Fibroblast of skin of scalp (primary cell): ENCODE data around the gene SOHLH2.

Experiments used
- DNase-seq: peaks from one replicate; pipeline ENCODE4 v3.0.0-alpha.2; 2013

Gene SOHLH2

DNA sequence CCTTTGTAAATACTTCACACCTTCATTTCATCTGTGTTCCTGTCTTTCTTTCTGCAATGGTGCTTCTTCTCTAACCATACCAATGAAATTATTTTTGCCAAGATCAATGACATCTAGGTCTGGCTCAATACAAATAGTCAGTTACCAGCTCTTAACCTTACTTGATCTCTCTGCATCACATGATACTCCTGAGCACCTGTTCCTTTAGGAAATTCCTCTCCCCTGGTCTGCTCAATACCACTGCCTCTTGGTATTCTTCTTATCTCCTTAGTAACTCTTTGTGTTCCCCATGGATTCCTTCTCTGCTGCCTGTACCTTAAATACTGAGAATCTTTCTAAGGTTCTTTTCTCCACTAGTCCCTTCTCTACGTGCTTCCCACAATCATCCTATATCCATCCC lies 25.9 kb downstream of the SOHLH2 start:
- no peak for DNase-seq

DNA sequence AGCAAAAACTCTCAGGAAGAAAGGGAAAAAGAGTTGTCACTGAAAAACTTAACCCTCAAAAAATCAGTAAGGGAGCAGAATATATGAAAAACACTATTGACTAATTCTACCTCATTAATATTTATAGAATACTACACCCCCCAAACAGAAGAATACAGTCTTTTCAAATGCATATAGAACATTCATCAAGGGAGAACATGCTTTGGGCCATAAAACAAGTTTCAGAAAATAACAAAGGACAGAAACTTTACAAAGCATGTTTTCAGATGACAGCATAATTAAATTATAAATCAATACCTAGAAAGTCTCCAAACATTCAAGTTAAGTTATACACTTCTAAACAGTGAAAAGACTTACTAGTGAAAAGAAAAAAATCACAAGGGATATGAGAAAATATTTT lies 30.5 kb downstream of the SOHLH2 start:
- DNase-seq, result no peak

GRCh38 chr13:36175621-36176020 lies 38.7 kb downstream of the SOHLH2 start:
- DNase-seq, result no peak

- DNase-seq, result no peak
Measured at GRCh38 chr13:36174923-36175322, 39.4 kb downstream of the SOHLH2 start.

DNA sequence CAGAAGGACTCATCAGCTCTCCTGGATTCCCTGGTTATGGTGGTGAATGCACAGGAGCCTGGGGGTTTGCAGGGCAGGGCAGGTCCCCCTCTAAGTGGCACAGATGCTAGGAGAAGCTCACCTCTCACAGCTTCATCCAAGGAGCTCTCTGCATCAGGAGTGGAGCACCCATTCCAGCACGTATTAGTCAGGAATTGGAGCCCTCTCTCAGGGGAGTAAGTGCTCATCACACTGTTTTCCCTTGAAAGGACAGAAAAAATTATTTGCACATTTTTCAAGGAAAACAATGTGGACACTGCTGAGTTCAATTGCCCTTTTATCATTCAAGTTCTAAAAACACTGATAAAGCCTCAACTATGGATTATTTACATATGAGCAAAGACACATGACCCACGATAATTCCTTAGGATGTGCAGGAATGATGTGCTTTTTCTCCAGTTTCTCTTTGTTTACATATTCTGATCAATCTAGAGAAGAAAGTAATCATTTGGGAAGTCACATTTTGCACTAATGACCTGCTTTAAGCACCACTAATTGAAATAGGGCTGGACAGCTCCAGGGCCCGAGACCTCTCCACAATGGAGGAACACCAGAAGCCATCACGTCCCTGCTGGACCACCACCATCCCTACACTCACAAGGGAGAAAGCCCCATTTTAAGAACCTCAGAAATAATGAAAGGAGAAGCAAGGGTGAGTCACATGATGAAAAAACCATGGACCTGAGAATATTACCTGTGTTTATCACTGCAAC lies 40.6 kb downstream of the SOHLH2 start:
- peak; percentile 40 for DNase-seq

DNA sequence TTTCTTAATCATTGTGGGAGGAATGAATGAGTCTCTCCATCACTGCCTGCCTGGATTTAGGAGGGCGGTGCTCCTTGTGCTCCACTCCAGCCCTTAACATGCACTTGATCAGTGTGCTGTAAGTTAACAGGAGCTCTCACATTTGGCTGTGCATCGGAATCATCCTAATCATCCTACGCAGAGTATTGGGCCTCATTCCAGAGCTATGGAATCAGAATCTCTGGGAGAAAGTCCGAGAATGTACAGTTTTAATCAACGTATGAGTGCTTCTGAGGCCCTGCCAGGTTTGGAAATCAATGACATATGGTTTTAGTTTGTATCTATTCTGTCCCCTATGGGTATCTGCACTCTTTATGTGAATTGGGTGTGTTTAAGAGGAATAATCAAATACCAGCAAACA lies 48.3 kb downstream of the SOHLH2 start:
- peak; percentile 86 for DNase-seq

DNA sequence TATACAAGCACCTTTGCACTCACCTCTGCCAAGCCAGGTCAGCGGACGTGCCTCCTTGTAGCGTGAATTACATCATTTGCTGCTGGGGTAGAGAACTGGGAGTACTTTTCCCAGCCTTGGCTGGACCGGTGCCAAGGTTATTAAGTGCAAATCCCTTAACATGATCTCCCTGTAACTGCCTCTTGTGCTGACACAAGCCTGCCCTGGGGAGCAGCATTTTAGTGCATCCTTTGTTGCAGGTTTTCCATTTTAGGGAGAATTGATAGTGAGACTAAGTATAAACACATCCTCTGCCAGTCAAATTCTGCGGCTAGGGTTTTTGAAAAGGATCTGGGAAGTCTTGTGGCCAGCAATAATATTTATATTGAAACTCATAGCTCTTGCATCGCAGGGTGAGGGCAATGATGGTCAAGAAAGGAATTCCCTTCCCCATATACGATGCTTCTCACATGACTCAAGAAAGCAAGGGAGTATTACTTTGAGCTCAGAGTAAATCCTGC lies 50.5 kb downstream of the SOHLH2 start:
- peak; percentile 97 for DNase-seq

DNA sequence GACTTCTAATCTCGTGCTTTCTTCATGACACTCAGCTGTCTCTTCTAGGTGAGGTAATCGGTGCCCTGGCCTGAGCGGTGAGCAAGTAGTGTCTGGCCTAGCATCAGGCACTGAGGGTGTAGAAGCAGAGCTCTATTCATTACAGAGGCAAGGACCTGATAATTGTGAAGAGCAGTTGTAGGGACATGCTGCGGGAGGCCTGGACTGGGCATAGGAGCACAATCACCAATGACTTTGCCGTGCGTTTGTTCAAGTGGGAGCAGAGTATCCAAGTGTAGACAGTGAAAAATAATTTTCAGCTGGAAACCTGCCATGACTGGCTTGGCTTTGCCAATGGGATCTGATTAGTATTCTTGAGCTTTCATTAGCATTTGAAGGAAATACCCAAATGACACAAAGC lies 51.1 kb downstream of the SOHLH2 start:
- peak; percentile 40 for DNase-seq

DNA sequence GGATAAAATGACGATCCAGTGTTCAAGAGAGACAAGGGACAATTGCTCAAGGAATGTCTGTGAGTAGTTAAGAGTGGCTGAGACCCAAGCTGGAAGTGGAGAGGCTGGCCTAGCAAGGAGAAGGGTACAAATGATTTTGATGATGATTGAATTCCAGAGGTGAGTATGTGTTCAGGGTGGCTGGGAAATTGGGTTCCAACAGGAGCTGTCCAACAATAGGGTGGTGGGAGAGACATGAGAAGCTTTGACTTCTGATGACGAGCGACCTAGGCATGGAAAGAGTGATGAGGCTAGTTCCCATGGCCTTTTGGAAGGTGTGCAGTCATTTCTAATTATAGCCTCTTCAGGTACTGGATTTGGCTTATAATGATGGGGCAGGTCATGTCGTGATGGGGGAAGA lies 54.1 kb downstream of the SOHLH2 start:
- DNase-seq, result no peak

GRCh38 chr13:36158611-36159010 lies 55.7 kb downstream of the SOHLH2 start:
- DNase-seq, result peak; percentile 25

DNA sequence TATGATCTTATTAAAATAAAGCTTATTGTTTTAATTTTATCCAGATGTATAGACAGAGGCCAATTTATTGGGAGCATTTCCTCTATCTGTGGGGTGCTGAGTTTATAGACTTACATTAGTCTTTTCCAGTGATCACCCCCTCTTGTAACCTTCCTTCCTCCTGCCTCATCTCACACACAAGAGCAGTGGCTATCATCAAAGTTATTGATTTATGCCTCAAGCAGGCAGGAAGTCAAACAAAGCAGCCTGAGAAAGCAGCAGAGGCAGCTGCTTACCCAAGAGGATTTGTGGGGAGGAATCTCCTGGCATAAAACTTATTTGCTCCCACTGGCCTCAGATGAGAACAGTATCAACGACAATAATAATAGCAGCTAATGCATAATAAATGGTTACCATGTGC lies 56.9 kb downstream of the SOHLH2 start:
- peak; percentile 50 for DNase-seq

DNA sequence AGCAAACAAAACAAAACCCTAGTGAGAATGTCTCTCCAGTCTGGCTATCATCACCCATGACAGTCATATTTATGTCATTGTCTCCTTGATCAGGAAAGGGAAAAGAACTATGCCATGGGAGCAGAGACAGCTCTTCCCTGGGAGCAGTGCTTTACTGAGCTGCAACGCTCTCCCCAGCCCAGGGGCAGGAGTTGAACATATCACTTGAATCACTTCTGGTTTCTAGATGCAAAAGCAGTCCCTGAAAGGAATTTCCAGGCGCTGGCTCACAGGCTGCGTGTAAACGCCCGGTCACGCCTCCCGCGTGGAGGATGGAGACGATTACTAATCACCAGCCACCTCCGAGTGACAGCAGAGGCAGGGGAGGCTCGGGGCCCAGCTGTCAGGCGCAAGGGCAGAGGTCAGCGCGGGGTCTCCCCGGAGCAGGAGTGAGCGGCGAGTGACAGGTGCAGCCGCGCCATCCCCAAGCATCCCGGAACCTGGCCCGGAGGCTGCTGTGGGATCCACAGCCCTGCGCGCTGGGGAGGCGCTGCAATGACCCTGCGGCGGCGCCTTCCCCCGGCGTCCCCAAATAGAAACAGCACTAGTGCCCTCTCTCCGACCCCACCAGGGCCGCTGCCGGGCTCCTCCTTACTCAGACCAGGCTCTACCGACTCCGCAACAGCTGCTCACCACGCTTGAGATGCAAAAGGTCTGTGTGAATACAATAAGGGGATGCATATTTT lies 59.6 kb downstream of the SOHLH2 start:
- DNase-seq, result peak; percentile 33

DNA sequence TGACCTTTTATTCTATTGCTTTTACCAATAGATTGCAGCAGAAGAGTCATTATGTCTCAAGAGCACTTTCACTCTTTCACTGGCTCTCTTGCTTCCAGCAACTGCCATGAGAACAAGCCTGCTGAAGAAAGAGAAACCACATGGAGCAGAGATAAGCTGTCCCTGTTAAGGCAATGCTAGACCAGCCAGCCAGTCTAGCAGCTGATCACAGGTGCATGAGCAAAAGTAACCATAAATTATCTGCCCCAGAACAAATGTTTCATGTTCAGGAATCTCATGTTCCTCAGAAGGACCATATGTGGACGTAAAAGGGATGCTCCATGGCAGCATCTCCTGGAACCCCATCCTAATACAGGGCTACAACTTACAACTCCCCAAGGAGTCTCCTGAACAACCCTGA lies 62.8 kb downstream of the SOHLH2 start:
- DNase-seq, result no peak

GRCh38 chr13:36148446-36148845 lies 65.9 kb downstream of the SOHLH2 start:
- DNase-seq, result peak; percentile 35

GRCh38 chr13:36147330-36147729 lies 67.0 kb downstream of the SOHLH2 start:
- no peak for DNase-seq

DNA sequence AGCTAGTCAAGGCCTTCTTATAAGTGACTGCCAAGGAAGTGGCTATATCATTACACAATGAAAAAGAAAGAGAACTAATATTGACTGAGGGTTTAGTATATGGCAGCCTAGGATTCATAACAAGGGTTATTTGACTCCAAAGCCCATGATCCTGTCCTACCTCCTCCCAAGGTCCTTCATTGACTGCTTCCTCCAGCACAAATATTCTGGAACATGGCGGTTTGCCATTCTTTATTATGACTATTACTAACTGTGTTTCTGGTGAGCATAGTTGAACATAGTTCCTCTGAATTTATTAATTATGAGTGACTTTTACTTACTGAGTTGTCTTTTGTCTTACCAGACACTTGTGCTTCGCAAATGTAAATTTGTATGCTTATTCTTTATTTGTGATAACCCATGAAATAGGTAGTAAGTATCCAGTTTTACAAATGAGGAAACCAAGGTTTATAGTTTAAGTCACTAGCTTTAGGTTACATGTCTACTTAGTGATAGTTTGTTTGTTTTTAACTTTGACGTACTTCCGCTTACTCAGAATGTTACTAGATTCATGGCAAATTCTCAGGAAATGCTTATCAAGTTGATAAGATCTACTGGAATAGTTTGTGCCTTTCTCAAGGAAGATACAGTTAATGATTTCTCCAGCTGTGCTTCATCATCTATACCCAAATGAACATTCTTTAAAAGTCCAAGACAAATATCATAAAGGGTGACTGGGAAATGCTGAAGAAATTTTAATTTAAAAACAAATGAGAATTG lies 67.7 kb downstream of the SOHLH2 start:
- no peak for DNase-seq

- DNase-seq, result peak; percentile 26
Measured at GRCh38 chr13:36143738-36144137, 70.6 kb downstream of the SOHLH2 start.

GRCh38 chr13:36142735-36143134 lies 71.6 kb downstream of the SOHLH2 start:
- no peak for DNase-seq

- no peak for DNase-seq
Measured at GRCh38 chr13:36135876-36136275, 78.5 kb downstream of the SOHLH2 start.

DNA sequence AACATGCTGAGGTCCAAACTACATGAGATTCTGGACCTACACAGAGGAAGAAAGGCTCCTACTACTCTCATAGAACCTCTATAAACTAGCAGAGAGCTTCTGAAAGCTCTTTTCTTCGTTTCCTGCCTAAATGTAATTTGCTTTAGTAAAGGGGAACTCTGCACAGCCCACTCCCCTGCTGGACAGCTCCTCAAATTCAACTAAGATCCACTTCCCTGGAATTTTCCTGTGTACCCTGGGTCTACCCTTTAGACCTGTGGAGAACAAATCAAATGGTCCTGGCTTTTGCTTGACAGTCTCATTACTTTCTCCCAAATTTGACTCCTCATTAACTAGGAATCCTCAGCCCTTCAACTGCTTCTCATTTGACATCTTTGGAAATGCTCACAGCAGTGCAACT lies 79.7 kb downstream of the SOHLH2 start:
- no peak for DNase-seq

DNA sequence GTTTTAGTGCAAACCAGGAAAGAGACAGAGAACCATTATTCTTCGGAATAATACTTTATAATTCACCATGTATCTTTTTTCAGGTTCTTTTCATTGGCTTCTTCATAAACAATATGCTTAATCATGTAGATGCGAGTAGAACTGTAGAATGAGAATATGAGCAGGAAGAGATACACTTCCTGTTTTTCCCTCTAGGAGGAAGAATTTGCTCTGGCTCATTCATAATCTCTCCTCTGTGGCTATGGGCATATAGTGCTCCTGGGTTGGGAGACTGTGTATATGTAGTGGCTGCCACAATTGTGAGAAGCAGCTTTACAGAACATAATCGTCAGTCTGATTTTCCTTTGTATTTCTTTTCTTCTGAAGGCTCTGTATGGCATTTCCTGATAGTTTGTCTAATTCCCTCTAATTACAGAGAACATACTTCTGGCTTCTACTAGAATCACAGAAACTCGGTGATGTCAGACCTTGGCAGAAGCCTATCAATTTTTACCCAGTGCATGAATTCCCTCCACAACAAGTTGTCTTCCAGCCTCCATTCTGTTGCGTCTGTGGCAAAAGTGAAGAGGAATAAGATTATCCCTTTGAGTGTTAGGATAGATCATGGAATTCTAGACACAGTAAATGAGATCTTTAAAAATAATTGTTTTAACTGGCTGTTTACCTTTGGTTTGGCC lies 80.3 kb downstream of the SOHLH2 start:
- no peak for DNase-seq

DNA sequence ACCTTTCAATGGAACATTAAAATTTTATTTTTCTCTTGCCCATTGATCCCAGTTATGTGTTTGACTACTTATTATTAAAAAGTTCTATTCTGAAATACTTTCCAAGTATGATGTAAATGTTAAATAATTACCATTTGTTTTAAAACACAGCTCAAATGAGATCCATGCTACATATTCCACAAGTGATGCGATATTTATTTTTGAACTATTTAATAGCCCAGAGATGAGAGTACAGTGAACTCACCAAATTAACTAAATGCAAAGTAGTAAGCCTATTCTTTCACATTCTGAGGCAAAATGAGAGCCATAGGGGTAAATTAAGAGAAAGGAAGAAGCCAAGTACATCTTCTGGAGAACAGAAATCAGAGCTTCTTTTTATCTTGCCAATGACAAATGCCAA lies 82.0 kb downstream of the SOHLH2 start:
- no peak for DNase-seq

GRCh38 chr13:36131931-36132297 lies 82.4 kb downstream of the SOHLH2 start:
- peak; percentile 47 for DNase-seq
